Suprapubic skin (tissue), 3 donors: ENCODE measurements around the gene KLHL28.

Experiments
- CTCF ChIP-seq, 2 donors: fragments of 200-600 bp in 1 of 2; fragments of 450-650 bp in 1 of 2; sonication (generic) in 1 of 2; IDR thresholded peaks; one replicate each; pipeline ENCODE4 v1.5.1; 2016 to 2019; ENCODE audit warnings: antibody characterized with exemption in 2 of 2, mild to moderate bottlenecking in 1 of 2, moderate library complexity in 1 of 2
- POLR2A ChIP-seq, 2 donors: fragments of 450-650 bp; IDR thresholded peaks; one replicate each; pipeline ENCODE4 v1.6.1; 2017; ENCODE audit warnings: antibody characterized with exemption in 2 of 2, mild to moderate bottlenecking in 2 of 2, moderate library complexity in 2 of 2

DNA sequence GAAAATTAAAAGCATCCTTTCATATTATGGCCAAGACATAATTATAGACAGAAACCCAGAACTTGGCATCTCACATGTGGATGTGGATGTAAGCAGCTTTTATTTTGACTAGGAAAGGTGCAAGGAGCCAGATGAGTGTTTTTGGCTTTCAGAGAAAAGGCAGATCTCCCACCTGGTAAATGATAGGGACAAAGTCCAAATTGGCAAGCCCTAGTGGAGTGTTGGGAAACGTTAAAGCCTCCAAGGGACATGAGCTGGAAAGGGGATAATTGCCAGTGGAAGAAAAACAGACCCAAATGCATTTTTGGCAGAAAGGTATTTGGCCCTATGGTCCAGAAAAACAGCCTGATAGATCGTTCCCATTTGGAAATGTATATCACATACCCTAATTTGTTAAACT is 60.1 kb downstream of the KLHL28 start:
- TF ChIP-seq POLR2A (IDR thresholded peaks at IDR 0.05) = no peak
- TF ChIP-seq CTCF (IDR thresholded peaks at IDR 0.05) = no peak
